ENCODE results near the gene LRBA.

LRBA gene

GRCh38 chr4:150501983-150502382, 513.1 kb downstream of the LRBA start:
- H3K4me1 ChIP-seq (ENCODE audit: insufficient read depth, low read length, severe bottlenecking): no peaks in the 10 kb centered on the region
- no peak overlapping the region for H3K27ac ChIP-seq (ENCODE audit: low read depth, low read length, poor library complexity, severe bottlenecking)
- TF ChIP-seq EZH2 (IDR thresholded peaks at IDR 0.05; ENCODE audit: borderline replicate concordance, low read length) (no peak), CTCF (IDR thresholded peaks at IDR 0.05; ENCODE audit: low read length) (no peak)

GRCh38 chr4:150501009-150501727, 513.9 kb downstream of the LRBA start:
- no peaks in the 10 kb centered on the region for H3K27me3 ChIP-seq (ENCODE audit: insufficient read depth, low read length)
- no peaks in the 10 kb centered on the region for H3K4me1 ChIP-seq (ENCODE audit: insufficient read depth, low read length, severe bottlenecking)
- H3K4me2 ChIP-seq (ENCODE audit: low read length): no peak overlapping the region
- H4K20me1 ChIP-seq (ENCODE audit: insufficient read depth, low read length): no peaks in the 10 kb centered on the region
- H3K9me2 ChIP-seq (ENCODE audit: low read depth, low read length): no peaks in the 10 kb centered on the region
- no peak overlapping the region for H3K27ac ChIP-seq (ENCODE audit: low read depth, low read length, poor library complexity, severe bottlenecking)
- H3K9me3 ChIP-seq (ENCODE audit: low read length): no peaks in the 10 kb centered on the region
- no peak for TF ChIP-seq CTCF (IDR thresholded peaks at IDR 0.05; ENCODE audit: low read length)
- no peak for TF ChIP-seq EZH2 (IDR thresholded peaks at IDR 0.05; ENCODE audit: borderline replicate concordance, low read length)
- no peak overlapping the region for H2AFZ ChIP-seq (ENCODE audit: low read length)
- H3K36me3 ChIP-seq (ENCODE audit: insufficient read depth, low read length): no peaks in the 10 kb centered on the region
- no peak overlapping the region for H3K9ac ChIP-seq (ENCODE audit: low read length)
- no peaks in the 10 kb centered on the region for H3K79me2 ChIP-seq (ENCODE audit: insufficient read depth, low read length)
- no peak overlapping the region for H3K4me3 ChIP-seq (ENCODE audit: low read depth, low read length, poor library complexity, severe bottlenecking)
- H3F3A ChIP-seq (ENCODE audit: insufficient read depth, low read length): no peaks in the 10 kb centered on the region

More at GRCh38 chr4:150501983-150502382, 513.1 kb downstream of the LRBA start:
- no peaks in the 10 kb centered on the region for H4K20me1 ChIP-seq (ENCODE audit: insufficient read depth, low read length)
- no peak overlapping the region for H2AFZ ChIP-seq (ENCODE audit: low read length)
- no peaks in the 10 kb centered on the region for H3K79me2 ChIP-seq (ENCODE audit: insufficient read depth, low read length)
- no peak overlapping the region for H3K4me2 ChIP-seq (ENCODE audit: low read length)
- no peaks in the 10 kb centered on the region for H3F3A ChIP-seq (ENCODE audit: insufficient read depth, low read length)
- no peaks in the 10 kb centered on the region for H3K27me3 ChIP-seq (ENCODE audit: insufficient read depth, low read length)
- no peak overlapping the region for H3K9ac ChIP-seq (ENCODE audit: low read length)
- H3K9me2 ChIP-seq (ENCODE audit: low read depth, low read length): no peaks in the 10 kb centered on the region
- H3K9me3 ChIP-seq (ENCODE audit: low read length): no peaks in the 10 kb centered on the region
- H3K36me3 ChIP-seq (ENCODE audit: insufficient read depth, low read length): no peaks in the 10 kb centered on the region
- no peak overlapping the region for H3K4me3 ChIP-seq (ENCODE audit: low read depth, low read length, poor library complexity, severe bottlenecking)

- no peaks in the 10 kb centered on the region for H3K4me1 ChIP-seq (ENCODE audit: insufficient read depth, low read length, severe bottlenecking)
- H2AFZ ChIP-seq (ENCODE audit: low read length): no peak overlapping the region
- no peaks in the 10 kb centered on the region for H3K27me3 ChIP-seq (ENCODE audit: insufficient read depth, low read length)
- H3K27ac ChIP-seq (ENCODE audit: low read depth, low read length, poor library complexity, severe bottlenecking): no peak overlapping the region
- H3K9me2 ChIP-seq (ENCODE audit: low read depth, low read length): no peaks in the 10 kb centered on the region
- no peak overlapping the region for H3K4me2 ChIP-seq (ENCODE audit: low read length)
- no peaks in the 10 kb centered on the region for H3K36me3 ChIP-seq (ENCODE audit: insufficient read depth, low read length)
- no peak overlapping the region for H3K9ac ChIP-seq (ENCODE audit: low read length)
- TF ChIP-seq EZH2 (IDR thresholded peaks at IDR 0.05; ENCODE audit: borderline replicate concordance, low read length) (no peak), CTCF (IDR thresholded peaks at IDR 0.05; ENCODE audit: low read length) (no peak)
- H3F3A ChIP-seq (ENCODE audit: insufficient read depth, low read length): no peaks in the 10 kb centered on the region
- H3K9me3 ChIP-seq (ENCODE audit: low read length): no peaks in the 10 kb centered on the region
- H4K20me1 ChIP-seq (ENCODE audit: insufficient read depth, low read length): no peaks in the 10 kb centered on the region
- no peaks in the 10 kb centered on the region for H3K79me2 ChIP-seq (ENCODE audit: insufficient read depth, low read length)
- H3K4me3 ChIP-seq (ENCODE audit: low read depth, low read length, poor library complexity, severe bottlenecking): no peak overlapping the region
Observed at GRCh38 chr4:150497612-150498011, 517.5 kb downstream of the LRBA start.

All from OCI-LY1 (cell line).